Measurements from ENCODE around the gene TP53INP2.
"Not testable (repeated sequence)": the region's sequence is repeated elsewhere in the genome, so short reads cannot be mapped to it uniquely, and the experiment has no call there.

The TP53INP2 gene

DNA sequence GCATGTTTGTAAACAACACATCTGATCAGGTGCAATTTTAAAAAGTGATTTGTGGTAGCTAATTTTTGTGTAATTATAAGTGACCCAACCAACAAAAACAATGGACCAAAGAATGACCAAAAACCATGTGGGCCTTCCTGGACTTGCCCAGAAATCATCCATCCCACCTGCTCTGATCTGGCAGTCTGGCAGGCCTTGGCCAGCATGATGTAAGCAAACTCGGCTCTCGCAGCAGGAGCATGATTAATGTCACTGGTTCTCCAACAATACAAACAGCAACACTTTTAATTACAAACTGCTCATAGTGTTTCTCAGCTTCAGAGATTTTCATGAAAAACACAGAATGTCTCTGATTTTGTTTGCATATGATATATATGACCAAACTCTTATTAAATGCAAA, 16.1 kb downstream of the TP53INP2 start:
- DNase-seq (ENCODE audit: low read depth in 3 of 3, low spot score in 1 of 3) = no peak

GRCh38 chr20:34722560-34722959, 18.4 kb downstream of the TP53INP2 start:
- DNase-seq (ENCODE audit: low read depth in 3 of 3, low spot score in 1 of 3) = not testable (repeated sequence)

DNA sequence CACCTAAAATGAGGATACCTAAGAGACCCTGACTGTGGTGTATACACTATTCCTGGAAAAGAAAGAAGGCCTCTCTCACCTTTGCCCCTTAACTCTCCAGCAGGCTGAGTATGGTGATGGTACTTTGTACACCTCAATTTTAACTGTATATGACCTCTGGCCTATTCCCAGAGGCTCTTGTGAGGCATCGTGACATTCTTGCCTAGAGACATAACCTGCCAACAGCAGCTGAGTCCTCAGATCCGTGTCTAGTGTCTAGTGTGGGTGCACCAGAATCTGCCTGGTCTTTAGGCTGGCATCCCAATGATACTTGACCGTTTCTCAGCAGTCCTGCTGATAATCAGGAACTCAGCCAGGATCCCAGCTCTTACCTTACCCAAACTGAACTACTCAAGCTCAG, 20.0 kb downstream of the TP53INP2 start:
- DNase-seq (ENCODE audit: low read depth in 3 of 3, low spot score in 1 of 3) = no peak

DNA sequence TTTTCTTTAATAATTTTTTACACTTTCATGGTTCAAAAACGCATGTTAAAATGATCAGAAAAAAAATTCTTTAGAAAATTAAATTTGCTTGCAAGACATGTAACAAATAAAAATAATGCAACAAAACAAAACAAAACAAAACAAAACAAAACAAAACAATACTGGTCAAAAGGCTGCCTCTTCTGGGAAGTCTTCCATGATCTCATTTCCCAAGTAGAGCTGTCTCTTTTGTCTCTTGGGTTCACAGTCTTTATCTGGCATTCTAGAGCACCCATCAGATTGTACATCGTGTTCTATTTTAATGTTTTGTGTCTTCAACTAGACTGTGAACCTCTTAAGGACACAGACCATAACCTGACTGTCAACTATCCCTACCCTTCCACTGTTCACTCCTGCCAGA, 25.3 kb downstream of the TP53INP2 start:
- DNase-seq (ENCODE audit: low read depth in 3 of 3, low spot score in 1 of 3) = no peak

GRCh38 chr20:34732523-34732922, 28.4 kb downstream of the TP53INP2 start:
- no peak for DNase-seq (ENCODE audit: low read depth in 3 of 3, low spot score in 1 of 3)

- DNase-seq (ENCODE audit: low read depth in 3 of 3, low spot score in 1 of 3) = no peak
Measured at GRCh38 chr20:34736106-34736735, 32.1 kb downstream of the TP53INP2 start.

DNA sequence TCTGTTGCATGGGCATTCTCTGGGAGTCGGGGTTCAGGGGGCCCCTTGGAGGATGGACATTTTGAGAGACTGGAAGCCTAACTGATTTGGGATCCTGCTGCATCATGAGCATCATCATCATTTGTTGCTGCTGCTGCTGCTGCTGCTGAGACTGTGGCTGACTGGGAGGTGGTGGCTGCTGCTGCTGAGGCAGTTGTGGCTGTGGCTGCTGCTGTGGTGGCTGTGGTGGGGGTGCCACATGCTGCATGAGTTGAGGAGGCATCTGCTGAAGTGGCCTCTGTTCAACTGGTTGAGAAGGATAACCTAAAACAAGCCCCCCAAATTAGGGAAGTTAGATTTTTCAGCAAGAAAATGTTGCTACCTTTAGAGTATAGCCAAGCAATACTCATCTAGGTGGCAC, 38.9 kb downstream of the TP53INP2 start:
- no peak for DNase-seq (ENCODE audit: low read depth in 3 of 3, low spot score in 1 of 3)

- DNase-seq (ENCODE audit: low read depth in 3 of 3, low spot score in 1 of 3) = no peak
Measured at GRCh38 chr20:34744340-34744739, 40.2 kb downstream of the TP53INP2 start.

GRCh38 chr20:34744847-34745246, 40.7 kb downstream of the TP53INP2 start:
- DNase-seq (ENCODE audit: low read depth in 3 of 3, low spot score in 1 of 3) = no peak

- no peak for DNase-seq (ENCODE audit: low read depth in 3 of 3, low spot score in 1 of 3)
Measured at GRCh38 chr20:34746674-34747073, 42.5 kb downstream of the TP53INP2 start.

GRCh38 chr20:34747479-34747878, 43.3 kb downstream of the TP53INP2 start:
- no peak for DNase-seq (ENCODE audit: low read depth in 3 of 3, low spot score in 1 of 3)

DNA sequence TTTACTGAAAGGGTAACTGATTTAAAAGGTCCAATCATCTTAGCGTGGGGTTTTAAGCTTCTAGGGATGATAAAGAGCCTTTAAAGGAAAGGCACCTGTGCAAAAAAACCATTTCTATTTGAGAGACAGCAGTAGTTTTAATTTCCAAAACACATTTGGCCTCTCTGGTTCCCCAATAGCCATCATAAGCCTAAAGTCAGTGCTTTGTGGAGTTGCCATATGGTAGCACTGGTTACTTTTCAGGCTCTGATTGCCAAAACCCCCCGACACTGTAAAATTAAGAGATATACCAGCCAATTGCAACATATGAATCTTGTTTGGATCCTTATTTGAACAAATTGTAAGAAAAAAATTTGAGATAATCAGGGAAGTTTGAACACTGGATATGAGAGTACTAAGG, 44.6 kb downstream of the TP53INP2 start:
- no peak for DNase-seq (ENCODE audit: low read depth in 3 of 3, low spot score in 1 of 3)

GRCh38 chr20:34750484-34750883, 46.3 kb downstream of the TP53INP2 start:
- DNase-seq (ENCODE audit: low read depth in 3 of 3, low spot score in 1 of 3) = no peak

GRCh38 chr20:34751453-34751852, 47.3 kb downstream of the TP53INP2 start:
- no peak for DNase-seq (ENCODE audit: low read depth in 3 of 3, low spot score in 1 of 3)

- DNase-seq (ENCODE audit: low read depth in 3 of 3, low spot score in 1 of 3) = no peak
Measured at GRCh38 chr20:34753706-34754461, 49.7 kb downstream of the TP53INP2 start.

- no peak for DNase-seq (ENCODE audit: low read depth in 3 of 3, low spot score in 1 of 3)
Measured at GRCh38 chr20:34754611-34755010, 50.5 kb downstream of the TP53INP2 start.

- no peak for DNase-seq (ENCODE audit: low read depth in 3 of 3, low spot score in 1 of 3)
Measured at GRCh38 chr20:34755367-34755766, 51.2 kb downstream of the TP53INP2 start.

- DNase-seq (ENCODE audit: low read depth in 3 of 3, low spot score in 1 of 3) = no peak
Measured at GRCh38 chr20:34762031-34762555, 57.9 kb downstream of the TP53INP2 start.

Data from stimulated activated CD4-positive, alpha-beta T cell treated with anti-CD3 and anti-CD28 coated beads, TNF-alpha, amount 100 ng/mL, for 1 hour (primary cell).